SK-N-MC (cell line): ENCODE data around the gene P4HA1.
A peak's percentile ranks its signal among the peaks of the same experiment; 100 is the strongest.

Experiments used
- DNase-seq: peaks from one replicate; pipeline ENCODE4 v3.0.0-alpha.2; 2011; ENCODE audit warnings: low read depth, low spot score
- H3K27ac ChIP-seq: fragments of 200-600 bp; sonication (generic); 2 replicates; pipeline ENCODE4 v1.5.1; 2016; ENCODE audit warnings: mixed run types
- H3K36me3 ChIP-seq: fragments of 200-600 bp; sonication (generic); 2 replicates; pipeline ENCODE4 v1.6.1; 2017; ENCODE audit warnings: antibody characterized with exemption, low read length, mixed read lengths; ENCODE audit not compliant: insufficient read depth
- H3K4me3 ChIP-seq: fragments of 200-600 bp; sonication (generic); 2 replicates; pipeline ENCODE4 v1.5.1; 2016
- H3K9ac ChIP-seq: fragments of 200-600 bp; sonication (generic); 2 replicates; pipeline ENCODE4 v1.8.0; 2017; ENCODE audit warnings: mixed run types, mixed read lengths; ENCODE audit not compliant: insufficient read length
- H3K9me3 ChIP-seq: fragments of 200-600 bp; sonication (generic); 2 replicates; pipeline ENCODE4 v1.6.1; 2017; ENCODE audit warnings: low read depth, mild to moderate bottlenecking, antibody characterized with exemption, low read length, moderate library complexity, mixed read lengths
- EZH2 ChIP-seq: fragments of 200-600 bp; sonication (generic); IDR thresholded peaks from one replicate; pipeline ENCODE4 v1.6.1; 2017; ENCODE audit warnings: antibody characterized with exemption
- FOXP2 ChIP-seq: optimal IDR thresholded peaks from 2 replicates; pipeline ENCODE3; 2011; ENCODE audit warnings: mild to moderate bottlenecking, moderate library complexity; ENCODE audit not compliant: insufficient read depth; ENCODE audit errors: extremely low read length, control extremely low read depth
- POLR2AphosphoS5 ChIP-seq: IDR thresholded peaks from 2 replicates; pipeline ENCODE4 v1.6.1; 2012; ENCODE audit warnings: mild to moderate bottlenecking, low read depth, low read length, borderline replicate concordance

Gene P4HA1

GRCh38 chr10:73084209-73084608, 12.5 kb downstream of the P4HA1 start:
- no peak overlapping the region for H3K9ac ChIP-seq
- H3K9me3 ChIP-seq, result no peaks in the 10 kb centered on the region
- H3K4me3 ChIP-seq, result no peak overlapping the region
- DNase-seq, result no peak
- TF ChIP-seq FOXP2, result no peak
- no peak for TF ChIP-seq POLR2AphosphoS5
- no peak for TF ChIP-seq EZH2
- H3K27ac ChIP-seq, result no peak overlapping the region
- no peaks in the 10 kb centered on the region for H3K36me3 ChIP-seq

- no peak for TF ChIP-seq FOXP2
- no peak for TF ChIP-seq EZH2
- TF ChIP-seq POLR2AphosphoS5, result no peak
- DNase-seq, result no peak
- no peaks in the 10 kb centered on the region for H3K9me3 ChIP-seq
- H3K36me3 ChIP-seq, result no peaks in the 10 kb centered on the region
- H3K9ac ChIP-seq, result no peak overlapping the region
- no peak overlapping the region for H3K4me3 ChIP-seq
- peak overlapping the region; percentile 25; the same call in 1 of the 2 replicates for H3K27ac ChIP-seq
These were observed 13.4 kb downstream of the P4HA1 start for GRCh38 chr10:73083221-73083620.

GRCh38 chr10:73079779-73080541, 16.7 kb downstream of the P4HA1 start:
- TF ChIP-seq POLR2AphosphoS5 (no peak), EZH2 (no peak), FOXP2 (no peak)
- no peak overlapping the region for H3K4me3 ChIP-seq
- H3K9ac ChIP-seq, result no peak overlapping the region
- H3K36me3 ChIP-seq, result no peaks in the 10 kb centered on the region
- H3K27ac ChIP-seq, result no peak overlapping the region
- DNase-seq, result no peak
- H3K9me3 ChIP-seq, result no peaks in the 10 kb centered on the region

- Histone ChIP-seq H3K36me3 (peaks cover 7% of the 10 kb centered on the region; the same call in 1 of the 2 replicates), H3K9ac (peak overlapping the region; percentile 45), H3K27ac (peak overlapping the region; percentile 86), H3K4me3 (peak overlapping the region; percentile 22; the same call in 1 of the 2 replicates), H3K9me3 (no peaks in the 10 kb centered on the region)
- TF ChIP-seq FOXP2 (no peak), POLR2AphosphoS5 (no peak), EZH2 (no peak)
- no peak for DNase-seq
These were observed 20.1 kb downstream of the P4HA1 start for GRCh38 chr10:73076360-73077183.

GRCh38 chr10:73075829-73076228, 20.8 kb downstream of the P4HA1 start:
- TF ChIP-seq POLR2AphosphoS5 (no peak), EZH2 (no peak), FOXP2 (no peak)
- Histone ChIP-seq H3K4me3 (no peak overlapping the region), H3K27ac (no peak overlapping the region), H3K9ac (no peak overlapping the region), H3K36me3 (peaks cover 7% of the 10 kb centered on the region; the same call in 1 of the 2 replicates), H3K9me3 (no peaks in the 10 kb centered on the region)
- no peak for DNase-seq

- H3K4me3 ChIP-seq, result no peak overlapping the region
- H3K36me3 ChIP-seq, result peaks cover 8% of the 10 kb centered on the region
- no peaks in the 10 kb centered on the region for H3K9me3 ChIP-seq
- no peak overlapping the region for H3K9ac ChIP-seq
- no peak overlapping the region for H3K27ac ChIP-seq
- TF ChIP-seq EZH2 (no peak), FOXP2 (no peak), POLR2AphosphoS5 (no peak)
- DNase-seq, result no peak
These were observed 23.0 kb downstream of the P4HA1 start for GRCh38 chr10:73073627-73074026.

GRCh38 chr10:73065441-73065840, 31.2 kb downstream of the P4HA1 start:
- no peak for DNase-seq
- TF ChIP-seq POLR2AphosphoS5, result no peak
- TF ChIP-seq FOXP2, result no peak
- no peak for TF ChIP-seq EZH2
- Histone ChIP-seq H3K9me3 (no peaks in the 10 kb centered on the region), H3K27ac (no peak overlapping the region), H3K36me3 (peaks cover 7% of the 10 kb centered on the region; the same call in 1 of the 2 replicates), H3K4me3 (no peak overlapping the region), H3K9ac (no peak overlapping the region)

- TF ChIP-seq FOXP2, result no peak
- TF ChIP-seq POLR2AphosphoS5, result no peak
- TF ChIP-seq EZH2, result no peak
- no peak for DNase-seq
- H3K9me3 ChIP-seq, result no peaks in the 10 kb centered on the region
- no peak overlapping the region for H3K27ac ChIP-seq
- H3K9ac ChIP-seq, result no peak overlapping the region
- no peak overlapping the region for H3K4me3 ChIP-seq
- H3K36me3 ChIP-seq, result no peaks in the 10 kb centered on the region
These were observed 34.9 kb downstream of the P4HA1 start for GRCh38 chr10:73061743-73062142.
